H1 (cell line): ENCODE measurements around the gene EIF3J. TPM values are rescaled to one million over a fixed set of nuclear protein-coding genes. Genes with fewer than 3 reads are reported as not detected.

ENCODE experiments used
- ZNF274 ChIP-seq: IDR thresholded peaks from 2 replicates; pipeline ENCODE4 v1.7.0; 2012; ENCODE audit warnings: low read length, borderline replicate concordance; ENCODE audit errors: extremely low read depth
- polyA plus RNA-seq, 7 experiments: library from polyadenylated mRNA; depleted of rRNA in 3 of 7; stranded (reverse) in 5 of 7; unstranded in 2 of 7; fragments of >200 nt in 5 of 7; fragments of 200-250 nt in 2 of 7; gene quantifications; 1 replicate in 5 of 7; 2 replicates in 1 of 7; 4 replicates in 1 of 7; pipeline versions ENCODE4 v1.2.1 to v1.2.3, GENCODE V29; 2011 to 2013; ENCODE audit warnings: missing spikeins in 2 of 7, mixed read lengths in 2 of 7
- total RNA-seq: library from RNA; stranded (reverse); fragmentation: NEBNext Ultra II Directional; extraction: Animal tissue kit (Norgen Biotek cat#: 25700); gene quantifications from 2 replicates; pipeline ENCODE4 v1.2.1, GENCODE V29; 2021

Gene EIF3J
- total and polyA plus RNA-seq, 2 of the 8 experiments (the other 6 are each of a cell fraction or from before 2014, with no cell fraction given): 26.8 to 119 TPM

DNA sequence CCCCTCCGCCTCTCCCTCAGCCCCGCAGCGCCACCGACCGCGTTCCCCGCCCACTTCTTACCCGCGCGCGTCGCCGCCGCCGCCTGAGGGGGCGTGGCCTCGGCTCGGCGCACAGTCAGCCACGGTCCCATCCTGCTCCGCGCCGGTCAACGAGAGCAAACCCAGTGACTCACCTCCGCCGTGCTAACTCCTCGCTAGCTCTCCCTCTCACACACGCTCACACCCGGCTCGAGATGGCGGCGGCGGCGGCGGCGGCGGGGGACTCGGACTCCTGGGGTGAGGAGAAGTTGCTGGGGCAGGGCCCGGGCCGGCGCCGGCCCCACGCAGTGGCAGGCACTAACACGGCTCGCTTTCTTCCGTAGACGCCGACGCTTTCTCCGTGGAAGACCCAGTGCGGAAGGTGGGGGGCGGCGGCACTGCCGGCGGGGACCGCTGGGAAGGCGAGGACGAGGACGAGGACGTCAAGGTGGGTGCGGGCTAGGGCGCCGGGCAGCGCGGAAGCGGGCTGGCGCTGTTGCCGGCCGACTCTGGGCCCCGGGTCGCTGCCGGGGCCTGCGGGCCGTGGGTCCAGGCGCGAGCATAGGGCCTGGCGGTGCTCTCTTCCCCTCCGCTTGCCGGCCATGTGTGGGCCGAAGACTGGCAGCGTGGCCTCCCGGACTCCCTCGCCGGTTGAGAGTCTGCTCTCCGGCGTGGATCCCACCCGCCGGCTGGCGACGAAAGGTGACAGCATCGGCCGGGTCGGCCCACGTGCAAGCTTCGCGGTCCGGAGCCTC lies at the start of gene EIF3J (continued):
- TF ChIP-seq ZNF274: no peak
- TF ChIP-seq, all 59 proteins: peak for 20
